Fibroblast of skin of back (primary cell): ENCODE data around the gene USP7.
"Not testable (repeated sequence)": the region's sequence is repeated elsewhere in the genome, so short reads cannot be mapped to it uniquely, and the experiment has no call there.

Experiments used
- DNase-seq: peaks from one replicate; pipeline ENCODE4 v3.0.0-alpha.2; 2013

The USP7 gene

DNA sequence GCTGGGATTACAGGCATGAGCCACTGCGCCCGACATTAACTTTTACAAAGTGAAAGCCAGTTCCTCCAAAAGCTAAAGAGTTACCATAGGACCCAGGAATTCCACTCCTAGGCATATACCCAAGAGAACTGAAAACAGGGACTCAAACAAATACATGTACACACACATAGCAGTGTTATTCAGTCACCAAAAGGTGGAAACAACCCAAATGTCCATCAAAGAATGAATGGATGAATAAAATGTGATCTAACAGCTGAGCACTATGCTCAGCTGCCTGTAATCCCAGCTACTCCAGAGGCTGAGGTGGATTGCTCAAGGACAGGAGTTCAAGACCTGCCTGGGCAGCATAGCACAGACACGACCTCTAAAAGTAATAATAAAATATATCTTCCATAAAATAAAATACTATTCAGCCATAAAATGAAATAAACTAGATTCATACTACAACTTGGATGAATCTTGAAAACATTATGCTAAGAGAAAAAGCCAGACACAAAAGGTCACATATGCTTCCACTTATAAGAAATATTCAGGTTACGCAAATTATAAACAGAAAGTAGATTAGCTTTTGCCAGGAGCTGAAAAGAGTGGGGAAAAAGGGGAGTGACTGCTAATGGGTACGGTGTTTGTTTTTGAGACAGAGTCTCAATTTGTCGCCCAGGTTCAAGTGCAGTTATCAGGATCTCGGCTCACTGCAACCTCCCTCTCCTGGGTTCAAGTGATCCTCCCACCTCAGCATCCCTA is 9.3 kb upstream of the USP7 start:
- no peak for DNase-seq

- no peak for DNase-seq
These were observed 7.7 kb upstream of the USP7 start for GRCh38 chr16:8971416-8971815.

DNA sequence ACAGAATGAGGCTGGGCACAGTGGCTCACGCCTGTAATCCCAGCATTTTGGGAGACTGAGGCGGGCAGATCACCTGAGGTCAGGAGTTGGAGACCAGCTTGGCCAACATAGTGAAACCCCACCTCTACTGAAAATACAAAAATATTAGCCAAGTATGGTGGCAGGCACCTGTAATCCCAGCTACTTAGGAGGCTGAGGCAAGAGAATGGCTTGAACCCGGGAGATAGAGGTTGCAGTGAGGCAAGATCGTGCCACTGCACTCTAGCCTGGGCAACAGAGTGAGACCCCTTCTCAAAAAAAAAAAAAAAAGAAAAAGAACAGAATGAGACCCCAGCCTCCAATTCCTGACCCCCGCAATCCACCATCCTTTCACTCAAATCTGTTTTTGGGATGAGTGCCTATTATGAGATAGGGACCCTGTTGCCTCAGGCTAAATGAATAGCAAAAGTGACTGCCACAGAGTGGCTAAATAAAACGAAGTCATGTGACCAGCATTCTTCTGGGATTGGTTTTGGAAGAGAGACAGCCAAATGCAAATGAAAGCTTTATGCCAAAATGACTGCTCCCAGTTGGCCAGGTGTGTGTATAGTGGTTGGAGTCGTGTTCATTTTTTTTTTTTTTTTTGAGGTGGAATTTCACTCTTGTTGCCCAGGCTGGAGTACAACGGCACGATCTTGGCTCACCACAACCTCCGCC is 5.6 kb upstream of the USP7 start:
- not testable (repeated sequence) for DNase-seq

DNA sequence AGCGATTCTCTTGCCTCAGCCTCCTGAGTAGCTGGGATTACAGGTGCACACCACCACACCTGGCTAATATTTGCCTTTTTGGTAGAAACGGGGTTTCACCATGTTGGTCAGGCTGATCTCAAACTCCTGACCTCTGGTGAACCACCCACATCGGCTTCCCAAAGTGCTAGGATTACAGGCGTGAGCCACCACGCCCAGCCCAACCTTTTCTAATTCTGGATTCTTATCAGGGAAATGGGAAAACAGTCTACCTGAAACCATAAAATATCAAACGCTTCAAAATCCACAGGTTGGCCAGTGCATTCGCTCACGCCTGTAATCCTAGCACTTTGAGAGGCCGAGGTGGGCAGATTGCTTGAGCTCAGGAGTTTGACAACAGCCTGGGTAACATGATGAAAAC is 4.3 kb upstream of the USP7 start:
- DNase-seq = not testable (repeated sequence)

DNA sequence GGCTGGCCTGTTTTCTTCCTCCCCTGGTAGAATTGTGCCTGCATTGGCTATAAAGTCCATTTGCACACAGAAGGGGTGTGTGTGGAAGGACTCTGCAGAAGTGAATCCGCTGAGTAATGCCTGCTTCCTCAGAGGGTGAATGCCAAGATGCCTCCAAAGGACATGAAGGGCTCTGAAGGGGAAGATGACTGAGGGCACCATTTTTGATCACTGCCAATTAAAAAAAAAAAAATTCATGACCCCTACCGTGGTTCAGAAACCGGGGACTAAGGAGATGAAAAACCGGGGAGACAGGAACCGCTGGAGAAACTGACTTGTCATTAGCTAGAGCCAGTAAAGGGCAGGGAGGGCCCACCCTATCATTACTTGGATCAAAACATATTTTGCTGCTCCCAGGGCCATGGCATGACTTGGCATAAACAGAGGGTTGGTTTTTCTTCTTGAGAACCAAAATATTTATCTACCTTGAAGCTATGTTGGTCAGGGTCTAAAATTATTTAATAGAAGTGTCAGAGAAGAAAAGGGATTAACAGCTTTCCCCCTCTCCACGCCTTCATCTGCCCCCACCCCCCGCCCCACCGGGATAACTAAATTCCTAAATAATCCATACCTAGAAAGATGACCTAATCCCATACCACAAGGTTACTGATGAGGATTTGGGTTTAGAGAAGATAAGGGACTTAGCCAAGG is 3.6 kb upstream of the USP7 start:
- DNase-seq = no peak

GRCh38 chr16:8966817-8967131 is 3.1 kb upstream of the USP7 start:
- no peak for DNase-seq

GRCh38 chr16:8964462-8964861 is 756 bp upstream of the USP7 start:
- DNase-seq = no peak

DNA sequence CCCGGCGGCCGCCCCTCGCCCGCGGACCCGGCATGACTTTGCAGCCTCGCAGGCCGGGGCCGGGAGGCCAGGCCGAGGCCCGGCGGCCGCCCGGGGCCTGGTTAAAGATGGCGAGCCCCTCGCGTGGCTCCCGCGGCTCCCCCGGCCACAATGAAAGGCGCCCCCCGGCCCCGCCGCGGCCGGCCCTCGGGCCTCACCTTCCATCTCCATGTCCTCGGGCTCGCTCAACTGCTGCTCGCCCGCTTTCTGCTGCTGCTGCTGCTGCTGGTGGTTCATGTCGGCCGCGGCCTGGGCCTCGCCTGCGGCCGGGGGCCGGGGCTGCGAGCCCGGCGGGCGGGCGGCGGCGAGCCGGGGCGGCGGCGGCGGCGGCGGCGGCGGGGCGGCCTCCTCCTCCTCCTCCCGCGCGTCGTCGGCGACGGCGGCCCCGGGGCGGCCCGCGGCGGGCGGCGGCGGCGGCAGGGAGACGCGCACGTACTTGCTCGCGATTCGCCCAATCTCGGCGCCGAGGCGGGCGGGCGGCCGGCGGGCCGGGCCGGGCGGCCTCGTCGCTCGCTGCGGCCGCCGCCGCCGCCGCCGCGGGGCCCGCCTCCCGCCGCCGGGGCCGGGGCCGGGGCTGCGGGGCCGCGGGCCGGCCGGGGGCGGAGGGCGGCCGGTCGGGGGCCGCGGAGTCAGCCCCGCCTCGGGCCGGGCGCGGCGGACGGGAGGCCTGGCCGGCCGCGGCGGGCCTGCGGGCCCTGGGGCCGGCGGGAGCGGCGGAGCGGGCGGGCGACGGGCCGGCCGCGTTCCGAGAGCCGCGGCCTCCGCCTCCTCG is 491 bp downstream of the USP7 start:
- DNase-seq = peak; percentile 29

DNA sequence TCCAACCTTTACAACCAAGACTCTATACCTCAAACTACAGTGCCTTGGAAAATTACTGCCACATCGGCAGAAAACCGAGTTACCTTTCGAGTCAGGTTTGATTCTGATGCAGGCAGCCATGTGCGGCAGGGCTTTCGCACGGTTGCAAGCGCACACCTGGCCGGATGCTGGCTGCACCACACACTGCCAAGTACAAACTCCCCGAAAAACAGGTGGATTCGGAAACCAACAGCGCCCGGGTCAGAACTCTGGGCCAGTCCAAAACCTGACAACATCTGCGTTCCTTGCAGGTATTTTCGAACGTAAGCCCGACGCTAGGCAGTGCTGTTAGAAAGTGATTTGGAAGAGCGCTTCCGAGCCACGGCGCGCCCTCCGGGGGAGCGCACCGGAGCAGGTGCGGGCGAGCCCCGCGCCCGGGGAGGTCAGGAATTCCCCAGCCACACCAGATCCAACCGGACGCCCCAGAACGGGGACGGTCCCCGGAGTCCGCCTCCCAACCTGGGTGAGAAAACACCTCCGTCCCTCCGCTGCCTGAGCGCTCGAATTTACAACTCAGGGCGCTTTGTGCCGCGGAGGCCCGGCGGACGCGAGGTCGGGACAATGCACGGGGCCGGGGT is 1.2 kb downstream of the USP7 start:
- DNase-seq = no peak

GRCh38 chr16:8961811-8962390 is 1.8 kb downstream of the USP7 start:
- no peak for DNase-seq

- DNase-seq = no peak
These were observed 3.0 kb downstream of the USP7 start for GRCh38 chr16:8960788-8961109.

GRCh38 chr16:8959921-8960787 is 3.6 kb downstream of the USP7 start:
- no peak for DNase-seq

- peak; percentile 76 for DNase-seq
These were observed 5.2 kb downstream of the USP7 start for GRCh38 chr16:8958344-8959167.

- DNase-seq = no peak
These were observed 6.1 kb downstream of the USP7 start for GRCh38 chr16:8957509-8958157.

DNA sequence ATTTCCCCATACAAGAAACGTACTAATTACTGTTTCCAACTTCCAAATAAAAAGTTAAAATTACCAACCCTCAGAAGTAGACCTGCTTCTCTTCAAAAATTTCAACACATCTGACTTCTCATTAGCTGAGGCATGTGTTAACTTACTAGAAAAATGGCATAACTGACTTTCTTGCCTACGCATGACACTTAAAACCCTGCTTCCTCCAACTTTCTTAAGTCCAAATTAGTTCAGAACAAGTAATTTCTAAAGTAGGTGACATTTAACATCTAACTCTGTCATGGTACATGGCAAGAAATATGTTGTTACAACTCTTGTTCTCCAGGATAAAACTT is 6.7 kb downstream of the USP7 start:
- no peak for DNase-seq

GRCh38 chr16:8956265-8957062 is 7.2 kb downstream of the USP7 start:
- DNase-seq = no peak

DNA sequence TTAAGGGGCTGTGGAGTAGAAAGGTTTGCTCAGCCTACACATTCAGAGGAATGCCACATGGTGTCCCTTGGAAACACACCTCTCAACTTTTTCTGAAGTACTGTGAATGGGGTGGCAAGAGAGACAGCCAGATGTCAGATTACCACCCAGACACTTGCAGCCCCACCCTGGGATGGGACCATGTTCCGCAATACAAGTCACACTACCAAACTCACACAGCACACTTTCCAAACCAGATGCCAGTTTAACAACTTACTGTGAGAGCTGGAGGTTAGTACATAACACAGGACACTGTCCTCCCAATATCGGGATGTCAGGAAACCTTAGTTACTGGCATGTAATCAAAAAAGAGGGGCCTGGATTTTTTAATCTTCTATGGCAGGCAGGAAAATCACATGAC is 7.9 kb downstream of the USP7 start:
- no peak for DNase-seq

GRCh38 chr16:8953064-8953463 is 10.6 kb downstream of the USP7 start:
- no peak for DNase-seq

- DNase-seq = no peak
These were observed 11.4 kb downstream of the USP7 start for GRCh38 chr16:8952281-8952751.
